ENCODE results near the gene CTPS1. TPM values are rescaled to one million over a fixed set of nuclear protein-coding genes. Genes with fewer than 3 reads are reported as not detected.
A peak's percentile ranks its signal among the peaks of the same experiment; 100 is the strongest.

Gene CTPS1
- total RNA-seq, 1 donor from 2014 or later, result 60.5 TPM

DNA sequence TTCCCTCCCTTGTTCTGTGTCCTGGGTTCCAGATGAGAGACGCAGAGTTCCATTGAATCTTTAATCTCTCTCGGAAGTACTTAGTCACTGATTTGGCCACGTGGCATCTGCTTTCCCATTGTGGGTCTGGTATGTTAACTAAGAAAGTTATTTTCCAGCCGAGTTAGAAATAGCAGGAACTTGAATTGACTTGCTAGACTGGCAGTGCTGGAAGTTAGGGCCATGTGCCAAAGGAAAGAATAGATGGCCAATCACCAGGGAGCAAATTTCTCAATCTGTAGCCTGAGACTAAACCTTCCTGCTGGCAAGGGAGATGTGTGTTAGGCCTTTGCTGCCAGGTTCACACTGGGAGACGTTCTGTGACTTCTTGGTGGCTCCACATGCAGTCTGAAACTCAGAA is 66.2 kb downstream of the CTPS1 start:
- Mint-ChIP-seq H3K9me3 (no peaks in the 10 kb centered on the region), H3K4me1 (ENCODE audit: unreplicated experiment) (peaks cover 6% of the 10 kb centered on the region), H3K4me3 (no peak overlapping the region), H3K36me3 (peaks cover 44% of the 10 kb centered on the region), H3K27ac (no peak overlapping the region), H3K27me3 (no peaks in the 10 kb centered on the region)
- TF ChIP-seq, protein P1, sequence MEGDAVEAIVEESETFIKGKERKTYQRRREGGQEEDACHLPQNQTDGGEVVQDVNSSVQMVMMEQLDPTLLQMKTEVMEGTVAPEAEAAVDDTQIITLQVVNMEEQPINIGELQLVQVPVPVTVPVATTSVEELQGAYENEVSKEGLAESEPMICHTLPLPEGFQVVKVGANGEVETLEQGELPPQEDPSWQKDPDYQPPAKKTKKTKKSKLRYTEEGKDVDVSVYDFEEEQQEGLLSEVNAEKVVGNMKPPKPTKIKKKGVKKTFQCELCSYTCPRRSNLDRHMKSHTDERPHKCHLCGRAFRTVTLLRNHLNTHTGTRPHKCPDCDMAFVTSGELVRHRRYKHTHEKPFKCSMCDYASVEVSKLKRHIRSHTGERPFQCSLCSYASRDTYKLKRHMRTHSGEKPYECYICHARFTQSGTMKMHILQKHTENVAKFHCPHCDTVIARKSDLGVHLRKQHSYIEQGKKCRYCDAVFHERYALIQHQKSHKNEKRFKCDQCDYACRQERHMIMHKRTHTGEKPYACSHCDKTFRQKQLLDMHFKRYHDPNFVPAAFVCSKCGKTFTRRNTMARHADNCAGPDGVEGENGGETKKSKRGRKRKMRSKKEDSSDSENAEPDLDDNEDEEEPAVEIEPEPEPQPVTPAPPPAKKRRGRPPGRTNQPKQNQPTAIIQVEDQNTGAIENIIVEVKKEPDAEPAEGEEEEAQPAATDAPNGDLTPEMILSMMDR (conservative IDR thresholded peaks at IDR 0.05), result no peak
- DNase-seq (ENCODE audit: extremely low spot score, unreplicated experiment), result no peak

DNA sequence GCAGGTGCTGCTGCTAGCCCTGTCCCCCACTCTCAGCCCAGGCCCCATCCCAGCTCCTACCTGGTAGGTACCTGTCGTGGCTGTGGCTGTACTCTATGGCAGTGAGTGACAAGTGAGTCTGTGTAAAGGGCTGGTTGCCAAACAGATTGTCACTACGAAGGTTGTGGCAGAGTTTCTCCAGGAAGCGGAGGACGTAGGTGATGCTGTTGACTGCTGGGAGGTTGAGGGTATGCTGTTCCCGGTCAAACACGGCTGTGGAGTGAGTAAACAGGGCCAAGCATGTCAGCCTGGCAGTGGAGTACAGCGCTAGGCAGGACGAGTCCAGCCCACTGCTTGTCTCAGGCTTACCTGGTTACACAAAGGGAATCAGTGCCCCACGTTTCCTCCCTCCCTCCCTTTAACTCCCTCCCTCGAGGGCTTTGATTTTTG is 66.9 kb downstream of the CTPS1 start:
- Mint-ChIP-seq H3K27ac (peak overlapping the region; percentile 62), H3K27me3 (no peaks in the 10 kb centered on the region), H3K36me3 (peaks cover 47% of the 10 kb centered on the region), H3K4me1 (ENCODE audit: unreplicated experiment) (peaks cover 6% of the 10 kb centered on the region), H3K9me3 (no peaks in the 10 kb centered on the region), H3K4me3 (no peak overlapping the region)
- no peak for DNase-seq (ENCODE audit: extremely low spot score, unreplicated experiment)
- TF ChIP-seq, protein P1 (conservative IDR thresholded peaks at IDR 0.05), result no peak

DNA sequence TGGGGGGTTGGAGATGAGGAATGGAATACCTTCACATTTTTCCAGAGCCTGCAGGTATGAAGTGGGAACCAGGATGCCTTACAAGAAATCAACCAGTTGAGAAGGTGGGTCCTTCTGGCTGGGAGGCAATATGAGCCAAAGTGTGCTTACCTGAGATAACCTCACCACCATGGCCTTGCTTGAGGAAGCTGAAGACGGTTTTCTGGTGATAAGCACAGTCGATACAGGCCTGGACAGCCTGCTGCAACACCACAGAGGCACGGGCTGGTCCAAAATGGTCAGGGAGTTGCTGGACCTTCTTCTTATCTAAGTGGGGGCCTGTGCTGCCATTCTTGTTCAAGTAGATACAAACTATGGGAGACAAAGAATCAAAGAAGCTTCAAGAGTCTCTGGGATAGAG is 69.0 kb downstream of the CTPS1 start:
- peaks cover 6% of the 10 kb centered on the region for H3K4me1 Mint-ChIP-seq (ENCODE audit: unreplicated experiment)
- peaks cover 48% of the 10 kb centered on the region for H3K36me3 Mint-ChIP-seq
- TF ChIP-seq, protein P1 (conservative IDR thresholded peaks at IDR 0.05), result no peak
- no peaks in the 10 kb centered on the region for H3K27me3 Mint-ChIP-seq
- H3K27ac Mint-ChIP-seq, result no peak overlapping the region
- H3K4me3 Mint-ChIP-seq, result no peak overlapping the region
- DNase-seq (ENCODE audit: extremely low spot score, unreplicated experiment), result no peak
- no peaks in the 10 kb centered on the region for H3K9me3 Mint-ChIP-seq

DNA sequence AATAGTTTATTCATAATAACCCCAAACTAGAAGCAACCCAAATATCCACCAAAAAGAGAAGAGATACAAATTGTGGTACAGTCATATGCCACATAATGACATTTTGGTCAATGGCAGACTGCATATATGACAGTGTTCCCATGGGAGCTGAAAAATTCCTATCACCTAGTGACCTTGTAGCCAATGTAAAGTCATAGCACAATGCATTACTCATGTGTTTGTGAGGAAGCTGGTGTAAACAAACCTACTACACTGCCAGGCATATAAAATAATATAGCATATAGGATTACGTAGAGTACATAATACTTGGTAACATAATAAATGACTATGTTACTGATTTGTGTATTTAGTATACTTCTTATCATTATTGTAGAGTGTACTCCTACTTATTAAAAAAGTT is 71.5 kb downstream of the CTPS1 start:
- TF ChIP-seq, protein P1 (conservative IDR thresholded peaks at IDR 0.05), result no peak
- no peak overlapping the region for H3K27ac Mint-ChIP-seq
- H3K27me3 Mint-ChIP-seq, result no peaks in the 10 kb centered on the region
- no peaks in the 10 kb centered on the region for H3K4me1 Mint-ChIP-seq (ENCODE audit: unreplicated experiment)
- no peak overlapping the region for H3K4me3 Mint-ChIP-seq
- DNase-seq (ENCODE audit: extremely low spot score, unreplicated experiment), result no peak
- peaks cover 44% of the 10 kb centered on the region for H3K36me3 Mint-ChIP-seq
- H3K9me3 Mint-ChIP-seq, result no peaks in the 10 kb centered on the region

DNA sequence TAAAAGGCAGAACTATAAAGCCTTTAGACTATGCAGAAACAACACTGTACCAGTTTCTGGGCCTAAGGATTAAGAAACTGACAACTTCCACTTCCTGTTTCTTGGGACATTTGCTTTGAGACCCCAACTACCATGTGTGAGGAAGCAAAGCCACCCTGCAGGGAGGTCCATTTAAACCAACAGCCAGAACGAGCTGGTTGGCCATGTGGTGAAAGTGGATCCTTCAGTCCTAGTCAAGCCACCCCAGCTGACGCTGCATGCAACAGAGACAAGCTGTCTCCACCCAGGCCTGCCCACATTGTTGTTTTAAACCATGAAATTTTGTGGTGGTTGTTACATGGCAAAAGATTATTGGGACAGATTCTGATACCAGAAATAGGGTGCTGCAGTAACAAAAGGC is 73.8 kb downstream of the CTPS1 start:
- H3K9me3 Mint-ChIP-seq, result no peaks in the 10 kb centered on the region

More for the DNA sequence above, 73.8 kb downstream of the CTPS1 start:
- Mint-ChIP-seq H3K4me3 (no peak overlapping the region), H3K36me3 (peaks cover 43% of the 10 kb centered on the region), H3K27me3 (no peaks in the 10 kb centered on the region), H3K4me1 (ENCODE audit: unreplicated experiment) (no peaks in the 10 kb centered on the region), H3K27ac (no peak overlapping the region)
- TF ChIP-seq, protein P1 (conservative IDR thresholded peaks at IDR 0.05), result no peak
- no peak for DNase-seq (ENCODE audit: extremely low spot score, unreplicated experiment)

All from type B pancreatic cell (in vitro differentiated cells).